Rectal smooth muscle tissue (tissue), 1 donor: ENCODE data around the gene SETD5.

Experiments used
- H3K27ac ChIP-seq: one replicate; pipeline ENCODE4 v1.7.0; 2013; ENCODE audit warnings: low read depth, low read length, inconsistent platforms
- H3K27me3 ChIP-seq: one replicate; pipeline ENCODE4 v1.7.0; 2013; ENCODE audit warnings: low read length; ENCODE audit not compliant: control insufficient read depth, insufficient read depth
- H3K36me3 ChIP-seq: one replicate; pipeline ENCODE4 v1.7.0; 2013; ENCODE audit warnings: low read length; ENCODE audit not compliant: control insufficient read depth, insufficient read depth
- H3K4me1 ChIP-seq: one replicate; pipeline ENCODE4 v1.7.0; 2013; ENCODE audit warnings: low read length; ENCODE audit not compliant: control insufficient read depth, insufficient read depth
- H3K4me3 ChIP-seq: one replicate; pipeline ENCODE4 v1.7.0; 2013; ENCODE audit warnings: low read length
- H3K9ac ChIP-seq: one replicate; pipeline ENCODE4 v1.7.0; 2013; ENCODE audit warnings: low read length

Gene SETD5

DNA sequence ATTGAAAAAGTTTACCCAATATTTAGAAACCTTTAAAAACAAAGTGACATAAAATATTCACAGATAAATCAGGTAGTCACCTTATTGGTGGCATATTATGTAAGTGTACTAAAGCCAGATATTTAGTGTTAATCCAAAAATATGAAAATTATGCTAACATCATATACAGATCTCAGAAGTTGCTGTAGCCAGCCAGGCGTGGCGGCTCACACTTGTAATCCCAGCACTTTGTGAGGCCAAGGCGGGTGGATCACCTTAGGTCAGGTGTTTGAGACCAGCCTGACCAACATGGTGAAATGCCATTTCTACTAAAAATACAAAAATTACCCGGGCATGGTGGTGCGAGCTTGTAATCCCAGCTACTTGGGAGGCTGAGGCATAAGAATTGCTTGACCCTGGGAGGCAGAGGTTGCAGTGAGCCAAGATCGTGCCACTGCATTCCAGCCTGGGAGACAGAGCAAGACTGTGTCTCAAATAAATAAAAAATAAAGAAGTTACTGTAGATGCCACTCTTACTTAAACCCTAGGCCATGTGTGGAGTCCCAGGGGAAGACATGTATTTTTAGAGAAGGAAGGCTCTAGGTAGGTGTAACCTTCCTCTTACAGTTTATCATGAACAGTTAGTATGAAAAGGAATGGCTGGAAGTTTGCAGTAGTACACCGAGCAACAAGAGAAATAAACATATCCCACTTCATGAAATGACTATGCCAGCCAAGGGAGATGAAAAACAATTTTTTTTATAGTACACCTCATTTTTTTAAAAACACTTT is 9.6 kb downstream of the SETD5 start:
- H3K9ac ChIP-seq, result no peak overlapping the region
- H3K36me3 ChIP-seq, result no peaks in the 10 kb centered on the region
- H3K27me3 ChIP-seq, result no peaks in the 10 kb centered on the region
- no peak overlapping the region for H3K27ac ChIP-seq
- peaks cover 38% of the 10 kb centered on the region for H3K4me1 ChIP-seq
- H3K4me3 ChIP-seq, result no peak overlapping the region

DNA sequence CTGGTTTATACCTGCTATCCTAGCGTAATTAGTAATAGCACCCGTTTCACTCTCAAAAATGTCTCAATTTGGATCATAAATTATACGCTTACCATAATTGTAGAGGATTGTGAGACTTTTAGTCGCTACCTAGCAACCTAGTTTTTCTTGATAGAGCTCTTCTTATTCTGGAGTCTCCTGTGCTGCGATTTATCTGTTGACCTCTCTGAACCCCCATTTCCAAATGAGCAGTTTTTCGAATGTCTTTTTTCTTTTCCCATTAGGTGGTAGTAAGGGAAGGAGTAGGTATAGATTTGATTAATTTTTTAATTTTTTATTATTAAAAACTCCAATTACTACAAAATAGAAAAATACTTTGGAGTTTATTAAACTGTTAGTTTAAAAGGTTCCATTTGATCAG is 10.6 kb downstream of the SETD5 start:
- Histone ChIP-seq H3K27ac (no peak overlapping the region), H3K36me3 (no peaks in the 10 kb centered on the region), H3K4me3 (peak overlapping the region; percentile 14), H3K4me1 (peaks cover 28% of the 10 kb centered on the region), H3K27me3 (no peaks in the 10 kb centered on the region), H3K9ac (no peak overlapping the region)

DNA sequence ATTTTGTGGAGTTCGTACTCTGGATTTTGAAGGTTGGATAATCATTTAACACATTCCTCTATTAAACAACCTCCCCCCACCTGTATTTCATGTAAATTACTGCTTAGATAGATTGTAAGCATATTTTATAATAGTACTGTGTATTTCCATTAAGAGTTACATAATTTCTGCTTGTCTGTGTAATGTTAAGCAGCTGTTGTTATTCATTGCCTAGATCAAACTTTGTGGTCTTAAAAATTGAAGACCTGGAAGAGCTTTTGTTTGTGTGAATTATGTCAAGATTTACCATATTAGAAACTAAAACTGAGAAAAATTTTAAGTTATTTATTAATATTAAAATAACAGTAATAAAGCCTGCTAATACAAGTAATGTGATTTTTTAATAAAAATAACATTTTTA is 11.1 kb downstream of the SETD5 start:
- Histone ChIP-seq H3K36me3 (no peaks in the 10 kb centered on the region), H3K4me3 (no peak overlapping the region), H3K4me1 (peaks cover 24% of the 10 kb centered on the region), H3K27me3 (no peaks in the 10 kb centered on the region), H3K27ac (no peak overlapping the region), H3K9ac (no peak overlapping the region)

DNA sequence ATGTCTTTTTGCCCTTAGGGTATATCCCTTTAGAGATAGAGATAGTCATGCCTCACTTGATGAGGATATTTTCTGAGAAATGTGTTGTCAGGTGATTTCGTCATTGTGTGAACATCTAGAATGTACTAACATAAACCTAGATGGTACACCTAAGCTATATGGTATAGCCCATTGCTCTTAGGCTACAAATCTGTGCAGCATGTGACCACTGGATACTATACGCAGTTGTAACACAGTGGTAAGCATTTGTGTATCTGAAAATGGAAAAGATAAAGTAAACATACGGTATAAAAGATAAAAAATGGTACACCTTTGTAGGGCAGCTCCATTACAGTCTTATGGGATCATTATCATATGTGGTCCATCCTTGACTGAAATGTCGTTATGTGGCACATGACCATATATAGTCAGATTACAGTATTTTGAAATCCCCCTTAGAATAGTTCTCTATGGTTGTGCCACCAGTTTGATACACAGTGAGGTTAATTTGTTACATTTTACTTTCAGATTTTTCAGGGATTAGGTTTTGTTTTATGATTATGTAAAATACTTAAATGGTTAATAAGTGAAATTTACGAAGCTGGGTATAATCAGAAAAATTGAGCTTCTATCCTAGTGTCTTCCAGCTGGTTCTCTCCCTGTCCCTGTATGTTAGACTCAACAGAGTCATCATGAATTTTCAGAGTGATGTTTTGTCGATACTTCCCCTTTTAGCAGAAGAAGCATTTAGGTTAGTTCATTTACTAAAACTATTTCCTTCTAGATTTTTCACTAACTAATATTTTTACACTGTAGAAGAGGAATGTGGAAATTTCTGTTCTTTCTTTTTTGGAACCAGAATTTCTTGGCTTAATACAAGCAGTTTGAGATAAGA is 12.8 kb downstream of the SETD5 start:
- peak overlapping the region; percentile 15 for H3K4me3 ChIP-seq
- peak overlapping the region; percentile 49 for H3K27ac ChIP-seq
- H3K9ac ChIP-seq, result no peak overlapping the region
- H3K4me1 ChIP-seq, result peaks cover 12% of the 10 kb centered on the region
- H3K27me3 ChIP-seq, result no peaks in the 10 kb centered on the region
- no peaks in the 10 kb centered on the region for H3K36me3 ChIP-seq

DNA sequence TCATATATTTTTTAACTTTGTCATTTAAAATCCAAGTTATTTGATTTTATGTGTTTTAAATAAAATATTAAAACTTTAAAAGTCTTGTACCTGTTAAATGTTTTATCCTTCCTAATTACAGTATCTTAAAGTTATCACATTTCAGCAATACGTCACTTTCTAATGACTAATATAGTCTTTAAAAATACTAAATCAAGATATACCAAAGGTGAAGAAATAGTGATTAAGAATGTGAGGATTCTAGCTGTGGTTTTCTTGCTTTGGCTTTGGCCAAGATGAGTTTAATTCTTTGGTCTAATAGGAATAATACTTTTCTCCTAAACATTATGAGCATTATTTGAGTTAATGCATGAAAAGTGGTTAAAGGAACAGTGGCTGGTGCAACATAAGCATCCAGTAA is 13.9 kb downstream of the SETD5 start:
- Histone ChIP-seq H3K27ac (no peak overlapping the region), H3K4me1 (peaks cover 6% of the 10 kb centered on the region)

DNA sequence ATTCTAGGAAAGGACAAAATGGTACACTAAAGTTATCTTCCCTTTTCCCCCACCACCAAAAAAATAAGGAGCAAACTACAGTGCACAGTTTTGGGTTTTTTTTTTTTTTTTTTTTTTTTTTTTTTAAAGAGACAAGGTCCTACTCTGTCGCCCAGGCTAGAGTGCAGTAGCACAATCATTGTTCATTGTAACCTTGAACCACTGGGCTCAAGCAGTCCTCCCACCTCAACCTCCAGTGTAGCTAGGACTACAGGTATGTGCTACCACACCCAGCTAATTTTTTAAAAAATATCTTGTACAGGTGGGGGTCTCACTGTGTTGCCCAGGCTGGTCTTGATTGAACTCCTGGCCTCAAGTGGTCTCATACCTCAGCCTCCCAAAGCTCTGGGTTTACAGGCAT is 14.9 kb downstream of the SETD5 start:
- H3K9ac ChIP-seq, result no peak overlapping the region
- peaks cover 6% of the 10 kb centered on the region for H3K4me1 ChIP-seq
- H3K4me3 ChIP-seq, result no peak overlapping the region
- H3K36me3 ChIP-seq, result peaks cover 2% of the 10 kb centered on the region
- no peaks in the 10 kb centered on the region for H3K27me3 ChIP-seq
- H3K27ac ChIP-seq, result no peak overlapping the region

More for the DNA sequence above, 13.9 kb downstream of the SETD5 start:
- H3K4me3 ChIP-seq, result no peak overlapping the region
- no peaks in the 10 kb centered on the region for H3K27me3 ChIP-seq
- H3K9ac ChIP-seq, result no peak overlapping the region
- peaks cover 2% of the 10 kb centered on the region for H3K36me3 ChIP-seq

DNA sequence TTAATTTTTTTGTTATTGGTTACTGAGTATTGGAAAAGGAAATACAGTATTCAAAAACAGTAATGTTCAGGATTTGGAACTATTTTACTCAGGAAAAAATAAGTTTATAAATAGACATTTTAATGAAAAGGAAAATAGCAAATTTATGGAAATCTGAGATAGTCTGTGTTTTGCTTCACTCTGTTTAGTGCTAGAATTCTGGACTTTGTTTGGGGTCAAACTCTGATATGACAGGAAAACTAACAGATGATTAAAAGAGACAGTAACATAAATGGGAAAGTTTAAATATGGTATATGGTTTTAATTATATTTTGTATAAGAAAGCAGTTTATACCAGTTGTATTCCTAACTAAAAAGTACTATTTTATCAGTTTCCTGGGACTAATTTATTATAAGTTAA is 17.4 kb downstream of the SETD5 start:
- Histone ChIP-seq H3K4me3 (no peak overlapping the region), H3K27me3 (no peaks in the 10 kb centered on the region), H3K4me1 (peaks cover 4% of the 10 kb centered on the region), H3K9ac (no peak overlapping the region), H3K36me3 (peaks cover 2% of the 10 kb centered on the region), H3K27ac (no peak overlapping the region)

DNA sequence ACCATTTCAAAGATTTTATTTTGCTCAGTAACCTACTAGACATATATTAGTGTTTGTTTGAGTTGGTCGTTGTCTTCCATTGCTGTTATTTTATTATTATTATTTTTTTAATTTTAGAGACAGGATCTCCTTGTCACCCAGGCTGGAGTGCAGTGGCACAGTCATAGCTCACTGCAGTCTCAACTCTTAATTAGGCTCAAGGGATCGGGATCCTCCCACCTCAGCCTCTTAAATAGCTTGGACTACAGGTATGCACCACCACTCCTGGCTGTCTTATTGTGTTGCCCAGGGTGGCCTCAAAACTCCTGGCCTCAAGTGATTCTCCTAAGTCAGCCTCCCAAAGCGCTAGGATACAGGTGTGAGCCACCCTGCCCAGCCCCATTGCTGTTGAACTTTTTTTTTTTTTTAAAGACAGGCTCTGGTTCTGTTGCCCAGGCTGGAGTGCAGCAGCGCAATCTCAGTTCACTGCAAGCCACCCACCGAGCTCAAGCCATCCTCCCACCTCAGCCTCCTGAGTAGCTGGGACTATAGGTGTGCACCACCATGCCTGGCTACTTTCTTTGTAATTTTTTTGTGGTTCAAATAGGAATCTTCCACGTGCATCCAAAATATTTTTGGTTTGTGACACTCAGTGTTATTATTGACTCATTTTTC is 18.2 kb downstream of the SETD5 start:
- peaks cover 4% of the 10 kb centered on the region for H3K4me1 ChIP-seq
- H3K4me3 ChIP-seq, result no peak overlapping the region
- H3K27ac ChIP-seq, result no peak overlapping the region
- H3K36me3 ChIP-seq, result peaks cover 2% of the 10 kb centered on the region
- no peaks in the 10 kb centered on the region for H3K27me3 ChIP-seq
- H3K9ac ChIP-seq, result no peak overlapping the region

DNA sequence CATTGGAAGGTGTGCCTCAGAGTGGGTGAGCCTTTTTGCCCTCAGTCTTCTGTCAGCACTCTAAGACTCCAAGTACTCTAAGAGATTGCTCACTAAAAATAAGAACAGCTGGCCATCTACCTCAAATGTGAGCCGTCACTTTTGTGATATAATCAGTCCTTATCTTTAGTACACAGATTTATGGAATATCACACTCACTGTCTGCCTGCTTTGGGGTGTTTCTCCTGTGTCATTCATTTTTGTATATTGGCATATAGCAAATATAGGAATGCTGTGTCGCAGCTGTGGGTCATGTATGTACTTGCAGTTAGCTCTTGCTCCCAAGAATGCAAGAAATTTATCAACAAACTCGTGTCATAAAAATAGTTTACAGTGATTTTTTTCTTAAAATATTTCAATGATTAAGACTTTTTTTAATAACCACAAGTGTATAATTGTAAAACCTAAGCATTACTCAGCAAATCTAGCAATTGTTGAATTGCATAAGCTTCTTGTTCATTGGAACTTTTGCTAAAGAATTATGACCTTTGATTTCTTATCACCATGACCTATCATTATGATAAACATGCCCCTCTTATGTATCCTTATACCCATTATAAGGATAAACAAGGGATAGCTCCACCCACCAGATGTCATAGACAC is 18.8 kb downstream of the SETD5 start:
- Histone ChIP-seq H3K4me1 (peaks cover 10% of the 10 kb centered on the region), H3K4me3 (no peak overlapping the region), H3K36me3 (peaks cover 2% of the 10 kb centered on the region), H3K27ac (no peak overlapping the region), H3K9ac (no peak overlapping the region), H3K27me3 (no peaks in the 10 kb centered on the region)

DNA sequence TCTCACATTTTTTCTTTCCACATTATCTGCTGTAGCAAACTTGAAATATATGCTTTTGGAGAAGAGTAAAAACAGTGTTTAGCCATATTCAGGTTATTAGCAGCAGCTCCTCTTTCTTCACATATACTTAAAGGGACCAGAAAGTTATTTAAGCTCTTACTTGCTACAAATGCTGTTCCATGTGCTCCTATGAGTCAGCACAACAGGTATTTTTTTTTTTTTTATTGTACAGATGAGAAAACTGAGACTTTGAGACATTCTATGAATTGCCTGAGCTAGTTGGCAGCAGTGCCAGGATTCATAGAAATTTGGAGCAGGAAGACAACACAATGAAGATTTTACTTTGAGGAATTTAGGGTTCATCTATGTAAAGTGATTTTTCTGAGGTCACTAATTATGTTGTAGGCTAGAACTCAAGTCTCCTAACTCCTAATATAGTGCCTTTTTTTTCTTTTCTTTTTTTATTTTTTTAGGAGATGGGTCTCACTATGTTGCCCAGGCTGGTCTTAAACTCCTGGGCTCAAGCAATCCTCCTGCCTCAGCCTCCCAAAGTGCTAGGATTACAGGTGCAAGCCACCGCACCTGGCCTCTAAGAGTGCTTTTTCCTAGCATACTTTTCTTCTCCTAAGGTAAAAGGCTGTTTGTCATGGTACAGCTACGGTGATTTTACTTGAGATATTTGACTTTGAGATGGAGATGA is 23.6 kb downstream of the SETD5 start:
- Histone ChIP-seq H3K4me1 (peaks cover 28% of the 10 kb centered on the region), H3K27me3 (no peaks in the 10 kb centered on the region), H3K9ac (no peak overlapping the region), H3K27ac (no peak overlapping the region), H3K4me3 (no peak overlapping the region), H3K36me3 (no peaks in the 10 kb centered on the region)

DNA sequence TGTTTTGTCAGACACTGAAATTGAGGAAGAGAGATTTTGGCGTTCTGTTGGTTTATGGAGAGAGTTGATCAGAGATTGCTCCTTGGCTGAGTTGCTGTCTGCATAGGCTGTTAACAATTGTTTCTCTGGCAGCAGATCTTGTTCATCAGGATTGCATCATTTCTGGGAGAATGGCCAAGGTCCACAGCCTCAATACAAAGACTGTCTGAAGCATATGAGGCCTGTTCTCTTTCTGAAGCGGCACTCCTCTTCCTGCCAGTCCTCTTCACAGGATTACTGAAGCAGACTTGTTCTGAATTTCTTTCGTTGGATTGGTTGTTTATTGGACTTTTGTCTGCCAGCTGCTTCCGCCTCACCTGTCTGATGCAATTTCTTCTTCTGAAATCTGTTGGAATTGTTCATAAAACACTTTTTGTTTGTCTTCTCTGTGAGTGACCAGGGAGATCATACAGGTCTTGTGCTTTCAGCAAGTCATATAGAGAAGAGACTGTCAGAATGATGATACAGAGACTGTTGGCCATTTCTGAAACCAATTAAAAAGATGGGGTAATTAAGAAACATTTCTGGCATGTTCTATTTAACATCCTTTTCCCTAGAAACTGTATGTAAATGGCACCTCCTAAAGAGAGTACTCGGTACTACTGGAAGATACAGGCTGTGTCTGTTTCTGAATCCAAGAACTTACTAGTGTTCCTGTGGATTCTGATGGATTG is 25.5 kb downstream of the SETD5 start:
- Histone ChIP-seq H3K36me3 (no peaks in the 10 kb centered on the region), H3K27ac (peak overlapping the region; percentile 78), H3K9ac (no peak overlapping the region), H3K4me1 (peaks cover 32% of the 10 kb centered on the region), H3K27me3 (no peaks in the 10 kb centered on the region), H3K4me3 (no peak overlapping the region)
